A549 (cell line): ENCODE measurements around the gene ATN1. TPM values are rescaled to one million over a fixed set of nuclear protein-coding genes. Genes with fewer than 3 reads are reported as not detected.

Experiments
- ATAC-seq, 2 experiments: fragments of 200-7000 bp in 1 of 2; fragments of >200 bp in 1 of 2; cut with Nextera tagmentation in 1 of 2; cut with Tn5 transposase in 1 of 2; 3 replicates each; pipeline versions ENCODE4 v1.8.0 to v1.9.1; 2018 to 2020; ENCODE audit warnings: mild to moderate bottlenecking in 1 of 2, moderate library complexity in 1 of 2
- CTCF ChIA-PET: fragments of 300-600 bp; sonication (Branson Sonifier 250); formaldehyde crosslinking; extraction: SDS; loops from one replicate; lab custom pipeline; 2021; ENCODE audit warnings: antibody characterized with exemption, inconsistent platforms; lab: Yijun Ruan, JAX
- POLR2A ChIA-PET: fragments of 350-600 bp; formaldehyde crosslinking; extraction: SDS; loops from one replicate; lab custom pipeline; 2021; ENCODE audit warnings: antibody characterized with exemption, inconsistent platforms; lab: Yijun Ruan, JAX
- DNase-seq, 2 experiments: peaks; one replicate each; pipeline versions ENCODE4 v3.0.0 to v3.0.0-alpha.2; 2011 to 2016; ENCODE audit warnings: low read depth in 1 of 2, low spot score in 1 of 2
- FAIRE-seq: peaks from 2 replicates; lab custom pipeline; 2011; peaks lifted over from hg19 to GRCh38; lab: Jason Lieb, UNC
- H3K27ac ChIP-seq, 2 experiments: fragments of >200 bp; sonication (Bioruptor Twin); formaldehyde crosslinking; 3 replicates each; pipeline ENCODE4 v1.5.1; 2016 to 2017
- H3K4me1 ChIP-seq: fragments of >200 bp; sonication (Bioruptor Twin); formaldehyde crosslinking; 3 replicates; pipeline ENCODE4 v1.6.1; 2016
- H3K4me2 ChIP-seq: fragments of >200 bp; sonication (Bioruptor Twin); formaldehyde crosslinking; 3 replicates; pipeline ENCODE4 v1.6.1; 2016
- H3K4me3 ChIP-seq: fragments of >200 bp; sonication (Bioruptor Twin); formaldehyde crosslinking; 3 replicates; pipeline ENCODE4 v1.5.1; 2016
- H3K9me3 ChIP-seq: fragments of >200 bp; sonication (Bioruptor Twin); formaldehyde crosslinking; 3 replicates; pipeline ENCODE4 v1.6.1; 2016
- CHD4 ChIP-seq: fragments of 200-600 bp; sonication (generic); IDR thresholded peaks from 2 replicates; pipeline ENCODE4 v1.6.1; 2016; ENCODE audit warnings: antibody characterized with exemption, mild to moderate bottlenecking, borderline replicate concordance
- ESRRA ChIP-seq: fragments of 150-350 bp; IDR thresholded peaks from 2 replicates; pipeline ENCODE4 v1.6.1; 2014; ENCODE audit warnings: mild to moderate bottlenecking, low read length, borderline replicate concordance
- FOSB ChIP-seq: fragments of 250-450 bp; sonication (Bioruptor Pico); IDR thresholded peaks from 2 replicates; pipeline ENCODE4 v1.5.0; 2020; ENCODE audit warnings: mild to moderate bottlenecking, moderate library complexity
- FOSL2 ChIP-seq, 2 experiments: fragments of 450-650 bp in 1 of 2; fragments of >200 bp in 1 of 2; sonication (Bioruptor Twin) in 1 of 2; formaldehyde crosslinking; IDR thresholded peaks; 2 replicates each; pipeline versions ENCODE4 v1.5.0 to v1.6.1; 2016 to 2020; ENCODE audit warnings: mild to moderate bottlenecking in 1 of 2, moderate library complexity in 1 of 2
- HEYL ChIP-seq: fragments of 250-450 bp; sonication (Bioruptor Pico); IDR thresholded peaks from 2 replicates; pipeline ENCODE4 v1.8.0; 2021; ENCODE audit warnings: mild to moderate bottlenecking, moderate library complexity
- HOXA7 ChIP-seq: fragments of 250-450 bp; sonication (Bioruptor Pico); IDR thresholded peaks from 2 replicates; pipeline ENCODE4 v1.5.0; 2020; ENCODE audit warnings: mild to moderate bottlenecking, moderate library complexity
- HOXB5 ChIP-seq: fragments of 250-450 bp; sonication (Bioruptor Pico); IDR thresholded peaks from 2 replicates; pipeline ENCODE4 v1.5.0; 2020; ENCODE audit warnings: mild to moderate bottlenecking, moderate library complexity
- JUN ChIP-seq, 2 experiments: fragments of >200 bp; sonication (Bioruptor Twin); formaldehyde crosslinking; IDR thresholded peaks; 2 replicates in 1 of 2; 3 replicates in 1 of 2; pipeline ENCODE4 v1.6.1; 2016 to 2017
- JUNB ChIP-seq: fragments of >200 bp; sonication (Bioruptor Twin); formaldehyde crosslinking; IDR thresholded peaks from 2 replicates; pipeline ENCODE4 v1.6.1; 2016
- MAZ ChIP-seq: fragments of 150-350 bp; IDR thresholded peaks from 2 replicates; pipeline ENCODE4 v1.6.1; 2014; ENCODE audit warnings: antibody characterized with exemption, low read depth, low read length, borderline replicate concordance
- MYC ChIP-seq: IDR thresholded peaks from 2 replicates; pipeline ENCODE4 v1.6.1; 2012; ENCODE audit warnings: mild to moderate bottlenecking, inconsistent platforms, low read length, improper control_type of control experiment, borderline replicate concordance
- NFE2L2 ChIP-seq: fragments of 150-350 bp; conservative IDR thresholded peaks from 2 replicates; pipeline ENCODE4 v1.6.1; 2014; ENCODE audit warnings: low read length
- NR3C1 ChIP-seq: fragments of >200 bp; sonication (Bioruptor Twin); formaldehyde crosslinking; IDR thresholded peaks from 3 replicates; pipeline ENCODE4 v1.6.1; 2017
- RCOR1 ChIP-seq: fragments of 150-350 bp; IDR thresholded peaks from 2 replicates; pipeline ENCODE4 v1.6.1; 2014; ENCODE audit warnings: antibody characterized with exemption, low read length, low read depth
- ZSCAN20 ChIP-seq: fragments of 250-450 bp; sonication (Bioruptor Pico); IDR thresholded peaks from 2 replicates; pipeline ENCODE4 v1.8.0; 2022; ENCODE audit warnings: mild to moderate bottlenecking, moderate library complexity
- WGBS: methylation state at CpG from one replicate; pipeline ENCODE4 v1.1.6; 2017; ENCODE audit errors: missing lambda C conversion rate; 5-methylcytosine and 5-hydroxymethylcytosine counted together
- polyA plus RNA-seq, 4 experiments: library from polyadenylated mRNA; depleted of rRNA in 3 of 4; stranded (reverse); fragments of >200 nt; fragmentation: RNase III in 1 of 4; extraction: RNeasy Plus Mini Kit Qiagen cat#74134 plus additional on column Dnase treatment in 1 of 4; gene quantifications; 2 replicates in 3 of 4; 3 replicates in 1 of 4; pipeline ENCODE4 v1.2.3, GENCODE V29; 2011 to 2017
- TF ChIP-seq, protein P1 (sequence below): fragments of 200-600 bp; sonication (generic); IDR thresholded peaks from 2 replicates; pipeline ENCODE4 v1.6.1; 2016; ENCODE audit warnings: antibody characterized with exemption, mild to moderate bottlenecking, moderate library complexity
- TF ChIP-seq, protein P2 (sequence below): IDR thresholded peaks from 2 replicates; pipeline ENCODE4 v1.6.1; 2012
- TF ChIP-seq, protein P3 (sequence below): IDR thresholded peaks from 2 replicates; pipeline ENCODE4 v1.6.1; 2012; ENCODE audit warnings: low read depth, borderline replicate concordance
- TF ChIP-seq, protein P4 (sequence below): fragments of 450-650 bp; IDR thresholded peaks from 2 replicates; pipeline ENCODE4 v1.6.1; 2014; ENCODE audit warnings: antibody characterized with exemption

ATN1 gene
- polyA plus RNA-seq, 2 of the 4 experiments (the other 2 are of a cell fraction) = 11.3 to 51.6 TPM

DNA sequence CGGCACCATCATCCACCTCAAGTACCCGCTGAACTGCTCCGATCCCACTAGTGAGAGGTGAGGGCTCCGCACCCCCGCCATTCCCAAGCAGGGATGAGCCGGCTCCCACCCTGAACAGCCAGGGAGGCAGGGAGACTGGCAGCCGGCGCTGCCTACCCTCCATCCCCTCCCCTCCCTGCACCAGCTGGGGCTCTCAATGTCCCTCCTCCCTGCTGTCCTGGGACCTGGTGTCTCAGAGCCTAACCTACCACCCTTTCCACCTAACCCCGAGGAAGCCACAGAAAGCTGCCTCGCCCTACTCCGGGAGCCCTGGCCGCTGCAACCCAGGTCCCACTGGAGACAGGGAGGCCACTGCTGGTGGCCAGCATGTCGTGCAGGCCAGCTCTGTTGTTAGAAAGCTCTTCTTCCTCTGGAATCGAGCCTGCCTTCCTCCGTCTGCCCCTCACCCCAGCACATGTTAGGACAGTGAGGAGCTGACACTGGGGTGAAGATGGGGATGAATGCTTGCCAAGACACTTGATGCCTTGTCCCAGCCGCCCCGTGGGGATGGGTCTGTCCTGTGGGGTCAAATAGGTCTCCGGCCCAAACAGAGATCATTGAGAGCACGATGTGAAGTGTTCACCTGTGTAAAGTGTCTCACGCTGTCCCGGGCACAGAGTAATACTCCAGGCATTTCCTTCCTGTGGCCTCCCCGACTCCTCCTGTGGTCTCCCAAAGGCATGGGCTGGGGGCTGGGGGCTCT is 24.5 kb downstream of the ATN1 start (continued):
- TF ChIP-seq, protein P1, sequence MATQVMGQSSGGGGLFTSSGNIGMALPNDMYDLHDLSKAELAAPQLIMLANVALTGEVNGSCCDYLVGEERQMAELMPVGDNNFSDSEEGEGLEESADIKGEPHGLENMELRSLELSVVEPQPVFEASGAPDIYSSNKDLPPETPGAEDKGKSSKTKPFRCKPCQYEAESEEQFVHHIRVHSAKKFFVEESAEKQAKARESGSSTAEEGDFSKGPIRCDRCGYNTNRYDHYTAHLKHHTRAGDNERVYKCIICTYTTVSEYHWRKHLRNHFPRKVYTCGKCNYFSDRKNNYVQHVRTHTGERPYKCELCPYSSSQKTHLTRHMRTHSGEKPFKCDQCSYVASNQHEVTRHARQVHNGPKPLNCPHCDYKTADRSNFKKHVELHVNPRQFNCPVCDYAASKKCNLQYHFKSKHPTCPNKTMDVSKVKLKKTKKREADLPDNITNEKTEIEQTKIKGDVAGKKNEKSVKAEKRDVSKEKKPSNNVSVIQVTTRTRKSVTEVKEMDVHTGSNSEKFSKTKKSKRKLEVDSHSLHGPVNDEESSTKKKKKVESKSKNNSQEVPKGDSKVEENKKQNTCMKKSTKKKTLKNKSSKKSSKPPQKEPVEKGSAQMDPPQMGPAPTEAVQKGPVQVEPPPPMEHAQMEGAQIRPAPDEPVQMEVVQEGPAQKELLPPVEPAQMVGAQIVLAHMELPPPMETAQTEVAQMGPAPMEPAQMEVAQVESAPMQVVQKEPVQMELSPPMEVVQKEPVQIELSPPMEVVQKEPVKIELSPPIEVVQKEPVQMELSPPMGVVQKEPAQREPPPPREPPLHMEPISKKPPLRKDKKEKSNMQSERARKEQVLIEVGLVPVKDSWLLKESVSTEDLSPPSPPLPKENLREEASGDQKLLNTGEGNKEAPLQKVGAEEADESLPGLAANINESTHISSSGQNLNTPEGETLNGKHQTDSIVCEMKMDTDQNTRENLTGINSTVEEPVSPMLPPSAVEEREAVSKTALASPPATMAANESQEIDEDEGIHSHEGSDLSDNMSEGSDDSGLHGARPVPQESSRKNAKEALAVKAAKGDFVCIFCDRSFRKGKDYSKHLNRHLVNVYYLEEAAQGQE = no peak

DNA sequence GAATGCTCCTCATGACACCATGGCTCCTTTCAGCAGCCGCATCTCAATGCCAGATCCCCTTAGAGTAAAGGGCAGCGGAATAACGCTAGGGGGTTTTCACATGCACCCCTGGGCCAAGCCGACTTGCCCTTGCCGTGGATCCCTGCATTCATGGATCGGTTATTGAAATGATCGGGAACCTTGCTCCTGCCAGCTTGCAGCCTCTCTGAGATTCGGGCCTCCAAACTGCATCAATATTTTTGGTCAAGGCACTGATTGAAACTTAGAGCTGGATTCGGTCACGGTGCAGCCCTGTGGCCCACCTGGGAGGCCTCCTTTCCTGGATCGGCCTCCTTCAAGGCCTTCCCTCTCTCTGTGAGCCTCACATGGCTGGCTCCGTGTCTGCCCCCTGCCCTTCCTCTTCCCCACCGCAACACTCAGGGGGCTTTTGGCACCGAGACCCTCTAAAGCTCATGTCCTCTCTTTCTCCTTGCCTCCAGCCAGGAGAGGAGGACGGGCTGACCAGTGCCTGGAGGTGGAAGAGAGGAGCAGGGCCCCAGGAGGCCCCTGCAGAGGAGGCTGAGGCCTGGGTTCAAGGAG is 25.2 kb downstream of the ATN1 start:
- Histone ChIP-seq H3K4me1 (0 out of 3 replicates have a peak, but pooled peaks cover 3% of the 10 kb centered on the region), H3K9me3 (no peaks in the 10 kb centered on the region)
- no peak for FAIRE-seq
- CTCF ChIA-PET = interaction anchor here (1.0 to 22.6 kb wide), 6 partner anchors 9 to 108 kb away, joined by 3 to 370 read pairs (median 10); partner anchors contain the start of gene ATN1
- no peak for DNase-seq
- POLR2A ChIA-PET = interaction anchor here (0.6 kb wide), 1 partner anchor 8 kb away, joined by 3 read pairs; no protein-coding TSS in a partner anchor
- TF ChIP-seq MAZ = no peak
- no peak for TF ChIP-seq CHD4
- TF ChIP-seq, protein P2, sequence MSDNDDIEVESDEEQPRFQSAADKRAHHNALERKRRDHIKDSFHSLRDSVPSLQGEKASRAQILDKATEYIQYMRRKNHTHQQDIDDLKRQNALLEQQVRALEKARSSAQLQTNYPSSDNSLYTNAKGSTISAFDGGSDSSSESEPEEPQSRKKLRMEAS = no peak
- TF ChIP-seq ZSCAN20 = no peak
- TF ChIP-seq FOSB (CRISPR knock-in tag) = no peak
- TF ChIP-seq, protein P3, sequence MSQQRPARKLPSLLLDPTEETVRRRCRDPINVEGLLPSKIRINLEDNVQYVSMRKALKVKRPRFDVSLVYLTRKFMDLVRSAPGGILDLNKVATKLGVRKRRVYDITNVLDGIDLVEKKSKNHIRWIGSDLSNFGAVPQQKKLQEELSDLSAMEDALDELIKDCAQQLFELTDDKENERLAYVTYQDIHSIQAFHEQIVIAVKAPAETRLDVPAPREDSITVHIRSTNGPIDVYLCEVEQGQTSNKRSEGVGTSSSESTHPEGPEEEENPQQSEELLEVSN = no peak
- no peak for TF ChIP-seq HOXB5 (CRISPR knock-in tag)
- TF ChIP-seq MYC = no peak
- TF ChIP-seq, protein P4, sequence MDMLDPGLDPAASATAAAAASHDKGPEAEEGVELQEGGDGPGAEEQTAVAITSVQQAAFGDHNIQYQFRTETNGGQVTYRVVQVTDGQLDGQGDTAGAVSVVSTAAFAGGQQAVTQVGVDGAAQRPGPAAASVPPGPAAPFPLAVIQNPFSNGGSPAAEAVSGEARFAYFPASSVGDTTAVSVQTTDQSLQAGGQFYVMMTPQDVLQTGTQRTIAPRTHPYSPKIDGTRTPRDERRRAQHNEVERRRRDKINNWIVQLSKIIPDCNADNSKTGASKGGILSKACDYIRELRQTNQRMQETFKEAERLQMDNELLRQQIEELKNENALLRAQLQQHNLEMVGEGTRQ = no peak
- TF ChIP-seq, all 56 proteins: peak for 0
- no peak for ATAC-seq
- no peak overlapping the region for H3K4me3 ChIP-seq
- no peak overlapping the region for H3K4me2 ChIP-seq
- WGBS = 91% methylated on average over 15 of the region's 15 CpGs
- H3K27ac ChIP-seq = no peak overlapping the region

DNA sequence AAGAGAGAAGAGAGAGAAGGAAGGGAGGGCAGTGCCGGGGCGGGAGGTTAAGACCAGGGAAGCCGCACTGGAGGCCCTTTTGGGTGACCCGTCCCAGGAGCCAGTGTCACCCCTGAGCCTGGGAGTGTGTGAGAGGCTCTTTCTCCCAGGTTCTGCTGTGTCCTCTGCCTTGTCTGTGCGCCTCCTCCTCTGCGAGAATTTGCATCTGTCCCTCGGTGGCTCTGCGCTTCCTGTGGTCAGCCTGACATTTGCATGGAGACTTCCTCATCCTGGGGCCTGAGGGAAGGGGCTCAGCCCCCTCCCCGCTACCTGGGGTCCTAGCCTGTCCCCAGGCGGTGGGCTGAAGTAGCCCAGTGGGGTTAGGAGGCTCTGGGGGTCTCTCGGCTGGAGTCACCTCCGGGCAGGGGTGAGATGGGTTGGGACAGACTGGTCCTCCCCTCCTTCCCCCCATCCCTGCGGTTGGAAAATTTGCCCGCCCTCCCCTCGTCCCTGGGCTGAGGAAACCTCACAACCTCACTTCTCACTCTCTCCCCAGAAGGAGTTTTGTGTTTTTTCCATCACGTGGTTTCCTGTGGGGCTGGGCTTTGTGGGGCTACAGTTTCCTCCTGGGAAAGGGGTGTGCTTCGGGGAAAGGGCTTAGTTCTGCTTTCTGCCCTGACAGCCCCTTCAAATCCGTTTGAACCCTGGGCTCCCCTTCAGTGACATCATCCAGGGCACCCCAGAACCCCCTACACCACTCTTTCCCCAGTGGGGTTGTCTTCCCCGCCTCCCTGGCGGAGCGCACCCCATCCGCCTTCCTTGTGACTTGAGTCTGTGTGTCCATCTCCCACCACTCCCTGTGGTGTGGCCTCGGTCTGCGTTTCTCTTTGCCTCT is 25.9 kb downstream of the ATN1 start:
- Histone ChIP-seq H3K4me2 (no peak overlapping the region), H3K4me1 (0 out of 3 replicates have a peak, but pooled peaks cover 3% of the 10 kb centered on the region), H3K9me3 (no peaks in the 10 kb centered on the region), H3K4me3 (no peak overlapping the region), H3K27ac (no peak overlapping the region)
- TF ChIP-seq HEYL (CRISPR knock-in tag) (no peak), RCOR1 (no peak), FOSL2 (IDR thresholded peaks at IDR 0.05) (no peak), FOSL2 (CRISPR knock-in tag; IDR thresholded peaks at IDR 0.05) (no peak), JUNB (no peak), ESRRA (no peak), NR3C1 (no peak), HOXA7 (CRISPR knock-in tag) (no peak), JUN (IDR thresholded peaks at IDR 0.05) (no peak), NFE2L2 (no peak)
- TF ChIP-seq, protein P1 = no peak
- 83% methylated on average over 21 of the region's 24 CpGs for WGBS
- POLR2A ChIA-PET = no interaction called here
- no peak for ATAC-seq
- no peak for DNase-seq
- FAIRE-seq = no peak
- CTCF ChIA-PET = interaction anchor here (0.6 to 22.6 kb wide), 6 partner anchors 8 to 26 kb away, joined by 4 to 370 read pairs (median 16); partner anchors contain the start of genes ATN1, C12orf57 and RNU7-1
